Endothelial cell of umbilical vein (primary cell): ENCODE data around the gene ARL3.

Experiments used
- POLR2AphosphoS5 ChIP-seq: IDR thresholded peaks from 2 replicates; pipeline ENCODE4 v1.6.1; 2012; ENCODE audit warnings: low read depth, mild to moderate bottlenecking, control low read depth, low read length, moderate library complexity; ENCODE audit not compliant: insufficient read depth
- TF ChIP-seq, protein P1 (sequence below), 2 donors: IDR thresholded peaks; 1 replicate in 1 of 2; 2 replicates in 1 of 2; pipeline ENCODE4 v1.5.1; 2011; ENCODE audit warnings: low read length in 2 of 2, mild to moderate bottlenecking in 2 of 2, moderate library complexity in 2 of 2, control low read depth in 1 of 2, inconsistent platforms in 1 of 2, low read depth in 1 of 2; ENCODE audit not compliant: insufficient read depth in 1 of 2; ENCODE audit errors: extremely low read depth in 1 of 2

DNA sequence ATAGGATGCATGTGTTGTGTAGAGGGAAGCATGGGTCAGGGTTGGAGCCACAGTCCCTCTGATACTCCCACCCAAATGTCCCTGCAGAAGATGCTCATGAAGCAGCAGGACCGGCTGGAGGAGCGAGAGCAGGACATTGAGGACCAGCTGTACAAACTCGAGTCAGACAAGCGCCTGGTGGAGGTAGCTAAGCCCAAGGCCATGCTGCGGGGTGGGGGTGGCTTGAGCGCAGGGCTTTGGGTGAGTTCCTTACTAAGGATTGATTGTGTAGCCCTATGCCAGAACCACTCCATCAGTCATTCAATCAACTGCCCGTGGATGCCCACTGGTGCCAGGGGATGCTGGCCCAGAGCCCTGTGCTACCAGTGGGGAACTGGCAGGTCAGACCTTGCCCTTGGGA, 59.6 kb downstream of the ARL3 start:
- TF ChIP-seq, protein P1, sequence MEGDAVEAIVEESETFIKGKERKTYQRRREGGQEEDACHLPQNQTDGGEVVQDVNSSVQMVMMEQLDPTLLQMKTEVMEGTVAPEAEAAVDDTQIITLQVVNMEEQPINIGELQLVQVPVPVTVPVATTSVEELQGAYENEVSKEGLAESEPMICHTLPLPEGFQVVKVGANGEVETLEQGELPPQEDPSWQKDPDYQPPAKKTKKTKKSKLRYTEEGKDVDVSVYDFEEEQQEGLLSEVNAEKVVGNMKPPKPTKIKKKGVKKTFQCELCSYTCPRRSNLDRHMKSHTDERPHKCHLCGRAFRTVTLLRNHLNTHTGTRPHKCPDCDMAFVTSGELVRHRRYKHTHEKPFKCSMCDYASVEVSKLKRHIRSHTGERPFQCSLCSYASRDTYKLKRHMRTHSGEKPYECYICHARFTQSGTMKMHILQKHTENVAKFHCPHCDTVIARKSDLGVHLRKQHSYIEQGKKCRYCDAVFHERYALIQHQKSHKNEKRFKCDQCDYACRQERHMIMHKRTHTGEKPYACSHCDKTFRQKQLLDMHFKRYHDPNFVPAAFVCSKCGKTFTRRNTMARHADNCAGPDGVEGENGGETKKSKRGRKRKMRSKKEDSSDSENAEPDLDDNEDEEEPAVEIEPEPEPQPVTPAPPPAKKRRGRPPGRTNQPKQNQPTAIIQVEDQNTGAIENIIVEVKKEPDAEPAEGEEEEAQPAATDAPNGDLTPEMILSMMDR (IDR thresholded peaks at IDR 0.05; ENCODE audit: extremely low read depth in 1 of 2, insufficient read depth in 1 of 2, low read depth in 1 of 2, low read length in 2 of 2), result no peak
- no peak for TF ChIP-seq POLR2AphosphoS5
